ENCODE data around the gene MKKS. TPM values are rescaled to one million over a fixed set of nuclear protein-coding genes. Genes with fewer than 3 reads are reported as not detected.

The MKKS gene
- total and polyA plus RNA-seq, 2 of the 13 experiments (the other 11 are each of a cell fraction or from before 2014, with no cell fraction given): 26.7 to 34.5 TPM

- TF ChIP-seq BCL6 (CRISPR knock-in tag; IDR thresholded peaks at IDR 0.05) (no peak), FOXP4 (CRISPR knock-in tag; IDR thresholded peaks at IDR 0.05) (0 out of 2 replicates have a peak, but pooled peaks have one; percentile 7), ZBTB40 (IDR thresholded peaks at IDR 0.05) (no peak), ZBTB40 (CRISPR knock-in tag; IDR thresholded peaks at IDR 0.05) (no peak), SNAPC5 (CRISPR knock-in tag; IDR thresholded peaks at IDR 0.05; ENCODE audit: borderline replicate concordance) (no peak; the same call in 1 of the 2 replicates), PAX8 (CRISPR knock-in tag; IDR thresholded peaks at IDR 0.05; ENCODE audit: borderline replicate concordance) (no peak), RAD21 (CRISPR knock-in tag; IDR thresholded peaks at IDR 0.05) (0 out of 2 replicates have a peak, but pooled peaks have one; percentile 9), ZNF672 (CRISPR knock-in tag; IDR thresholded peaks at IDR 0.05) (no peak), ZNF44 (CRISPR knock-in tag; IDR thresholded peaks at IDR 0.05) (no peak), ZBED4 (CRISPR knock-in tag; IDR thresholded peaks at IDR 0.05; ENCODE audit: borderline replicate concordance) (0 out of 2 replicates have a peak, but pooled peaks have one; percentile 6), ZBTB38 (CRISPR knock-in tag; IDR thresholded peaks at IDR 0.05) (peak; percentile 89), ZNF557 (CRISPR knock-in tag; IDR thresholded peaks at IDR 0.05) (no peak), PBX3 (CRISPR knock-in tag; IDR thresholded peaks at IDR 0.05; ENCODE audit: borderline replicate concordance) (no peak)
Observed at GRCh38 chr20:10433014-10433622, 904 bp downstream of the MKKS start (continued).

Data from HepG2 (cell line).